ENCODE data around the gene BCAP31.
A peak's percentile ranks its signal among the peaks of the same experiment; 100 is the strongest.
"Not testable (repeated sequence)": the region's sequence is repeated elsewhere in the genome, so short reads cannot be mapped to it uniquely, and the experiment has no call there.

Gene BCAP31

GRCh38 chrX:153692003-153692402 lies 32.2 kb downstream of the BCAP31 start:
- no peak overlapping the region for H3K4me3 ChIP-seq (ENCODE audit: low read depth, low read length)
- DNase-seq (ENCODE audit: low read depth): no peak
- TF ChIP-seq CTCF (conservative IDR thresholded peaks at IDR 0.05; ENCODE audit: low read depth, low read length): no peak

DNA sequence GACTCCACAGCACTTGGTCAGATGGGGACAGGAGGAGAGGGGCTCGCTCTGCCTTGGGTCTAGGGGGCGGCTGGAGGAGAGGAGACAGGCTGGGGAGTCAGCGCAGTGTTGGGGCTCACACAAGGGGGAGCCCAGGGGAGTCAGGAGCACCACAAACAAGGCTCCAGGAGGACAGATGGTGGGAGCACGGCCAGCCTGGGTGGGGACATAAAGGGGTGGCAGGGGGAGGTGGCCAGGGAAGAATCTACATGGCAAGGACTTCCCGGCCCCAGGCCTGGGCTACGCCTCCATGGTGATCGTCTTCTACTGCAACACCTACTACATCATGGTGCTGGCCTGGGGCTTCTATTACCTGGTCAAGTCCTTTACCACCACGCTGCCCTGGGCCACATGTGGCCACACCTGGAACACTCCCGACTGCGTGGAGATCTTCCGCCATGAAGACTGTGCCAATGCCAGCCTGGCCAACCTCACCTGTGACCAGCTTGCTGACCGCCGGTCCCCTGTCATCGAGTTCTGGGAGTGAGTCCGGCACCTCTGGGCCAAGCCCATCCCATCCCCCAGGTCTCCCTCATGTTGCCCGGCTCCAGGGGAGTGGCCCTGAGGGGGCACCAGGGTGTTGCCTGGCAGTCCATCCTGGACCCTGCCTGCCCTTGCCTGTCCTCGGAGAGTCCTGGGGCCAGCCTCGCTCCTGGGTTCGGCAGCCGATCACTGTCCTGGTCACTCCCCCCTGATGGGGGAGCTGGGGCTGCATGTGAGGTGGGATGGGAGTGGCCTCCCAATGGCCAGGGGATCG lies 33.0 kb downstream of the BCAP31 start:
- not testable (repeated sequence) for H3K4me3 ChIP-seq (ENCODE audit: low read depth, low read length); DNase-seq (ENCODE audit: low read depth)

- H3K4me3 ChIP-seq (ENCODE audit: low read depth, low read length): no peak overlapping the region
- no peak for TF ChIP-seq CTCF (conservative IDR thresholded peaks at IDR 0.05; ENCODE audit: low read depth, low read length)
These were observed 33.7 kb downstream of the BCAP31 start for GRCh38 chrX:153690466-153690865.

GRCh38 chrX:153689654-153690465 lies 34.3 kb downstream of the BCAP31 start:
- no peak for DNase-seq (ENCODE audit: low read depth)
- no peak overlapping the region for H3K4me3 ChIP-seq (ENCODE audit: low read depth, low read length)
- peak; percentile 3 for TF ChIP-seq CTCF (conservative IDR thresholded peaks at IDR 0.05; ENCODE audit: low read depth, low read length)

More at GRCh38 chrX:153690466-153690865, 33.7 kb downstream of the BCAP31 start:
- DNase-seq (ENCODE audit: low read depth): no peak

GRCh38 chrX:153688911-153689590 lies 35.1 kb downstream of the BCAP31 start:
- no peak for TF ChIP-seq CTCF (conservative IDR thresholded peaks at IDR 0.05; ENCODE audit: low read depth, low read length)
- DNase-seq (ENCODE audit: low read depth): no peak
- H3K4me3 ChIP-seq (ENCODE audit: low read depth, low read length): peak overlapping the region; percentile 45

DNA sequence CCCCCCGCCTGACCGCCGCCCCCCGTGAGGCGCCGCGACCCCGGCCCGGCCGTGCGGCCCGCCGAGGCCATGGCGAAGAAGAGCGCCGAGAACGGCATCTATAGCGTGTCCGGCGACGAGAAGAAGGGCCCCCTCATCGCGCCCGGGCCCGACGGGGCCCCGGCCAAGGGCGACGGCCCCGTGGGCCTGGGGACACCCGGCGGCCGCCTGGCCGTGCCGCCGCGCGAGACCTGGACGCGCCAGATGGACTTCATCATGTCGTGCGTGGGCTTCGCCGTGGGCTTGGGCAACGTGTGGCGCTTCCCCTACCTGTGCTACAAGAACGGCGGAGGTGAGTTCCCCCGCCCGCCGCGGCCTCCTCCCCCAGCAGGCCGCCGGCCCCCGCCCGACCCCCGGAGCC lies 35.7 kb downstream of the BCAP31 start:
- H3K4me3 ChIP-seq (ENCODE audit: low read depth, low read length): peak overlapping the region; percentile 45
- no peak for DNase-seq (ENCODE audit: low read depth)

More for the DNA sequence above, 35.7 kb downstream of the BCAP31 start:
- TF ChIP-seq CTCF (conservative IDR thresholded peaks at IDR 0.05; ENCODE audit: low read depth, low read length): no peak

Data from choroid plexus epithelial cell (primary cell).